NCI-H446 (cell line): ENCODE measurements around the gene PUS1.

Experiments used
- DNase-seq, 2 experiments: peaks; one replicate each; lab custom pipeline; 2025; lab: John Stamatoyannopoulos, UW

PUS1 gene

DNA sequence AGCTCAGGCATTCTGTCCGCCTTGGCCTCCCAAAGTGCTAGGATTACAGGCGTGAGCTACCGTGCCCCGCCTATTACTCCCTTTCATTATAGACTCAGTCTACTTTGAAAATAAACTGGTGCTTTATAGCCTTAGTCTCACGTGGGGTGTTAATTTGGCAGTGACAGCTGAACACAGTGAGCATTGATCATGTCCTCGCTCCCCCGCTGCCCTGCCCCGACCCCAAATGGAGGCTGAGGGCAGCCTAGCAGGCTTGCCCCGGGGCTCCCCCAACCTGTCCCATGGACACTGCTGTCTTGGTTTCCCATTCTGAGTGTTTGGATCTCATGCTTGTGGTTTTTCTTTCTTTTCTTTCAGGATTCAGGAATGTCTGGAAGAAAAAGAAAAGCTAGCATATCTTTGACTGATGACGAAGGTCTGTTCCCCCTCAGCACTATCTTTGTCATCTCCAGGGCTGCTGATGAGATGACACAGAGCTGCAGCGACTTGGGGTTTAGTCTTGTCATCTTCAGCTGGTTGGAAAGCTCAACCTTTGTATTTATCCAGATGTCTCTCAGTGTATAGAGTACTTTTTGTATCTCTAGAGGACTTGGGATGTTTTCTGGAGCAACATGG is 62.8 kb downstream of the PUS1 start:
- DNase-seq: no peak

DNA sequence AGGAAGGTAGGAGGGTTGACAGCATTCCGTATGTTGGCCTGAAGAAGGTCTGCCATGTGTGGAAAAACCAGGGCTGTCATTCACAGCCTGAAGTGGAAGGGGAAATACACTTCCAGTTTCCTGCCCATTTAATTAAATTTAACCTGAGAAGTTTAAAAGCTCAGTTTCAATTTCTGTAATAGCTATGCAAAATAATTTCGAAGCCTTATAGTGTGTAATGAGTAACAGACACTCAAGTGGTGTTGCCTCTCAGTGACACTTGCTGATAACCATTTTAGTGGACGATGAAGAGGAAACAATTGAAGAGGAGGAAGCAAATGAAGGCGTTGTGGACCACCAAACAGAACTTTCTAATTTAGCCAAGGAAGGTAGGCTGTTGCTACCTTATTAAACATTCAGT is 65.5 kb downstream of the PUS1 start:
- no peak for DNase-seq
